IPS-NIHi7 (cell line): Measurements from ENCODE around the gene PDGFRA.
A peak's percentile ranks its signal among the peaks of the same experiment; 100 is the strongest.
"Not testable (repeated sequence)": the region's sequence is repeated elsewhere in the genome, so short reads cannot be mapped to it uniquely, and the experiment has no call there.

Experiments
- DNase-seq: peaks from one replicate; pipeline ENCODE4 v3.0.0; 2012; ENCODE audit warnings: mixed read lengths; ENCODE audit errors: extremely low spot score

Gene PDGFRA

GRCh38 chr4:54227256-54228055 is 1.6 kb upstream of the PDGFRA start:
- peak; percentile 44 for DNase-seq

GRCh38 chr4:54228056-54228527 is 1.0 kb upstream of the PDGFRA start:
- peak; percentile 80 for DNase-seq

GRCh38 chr4:54228546-54228945 is 547 bp upstream of the PDGFRA start:
- DNase-seq, result no peak

GRCh38 chr4:54229631-54230483 is 764 bp downstream of the PDGFRA start:
- peak; percentile 16 for DNase-seq

GRCh38 chr4:54230484-54231418 is 1.7 kb downstream of the PDGFRA start:
- DNase-seq, result no peak

- no peak for DNase-seq
Observed at GRCh38 chr4:54231419-54231767, 2.3 kb downstream of the PDGFRA start.

GRCh38 chr4:54231768-54232688 is 2.9 kb downstream of the PDGFRA start:
- peak; percentile 28 for DNase-seq

GRCh38 chr4:54233277-54233696 is 4.2 kb downstream of the PDGFRA start:
- peak; percentile 80 for DNase-seq

GRCh38 chr4:54233697-54234496 is 4.8 kb downstream of the PDGFRA start:
- DNase-seq, result peak; percentile 72

- no peak for DNase-seq
Observed at GRCh38 chr4:54234497-54235205, 5.6 kb downstream of the PDGFRA start.

GRCh38 chr4:54236316-54236715 is 7.2 kb downstream of the PDGFRA start:
- DNase-seq, result not testable (repeated sequence)

GRCh38 chr4:54237770-54238169 is 8.7 kb downstream of the PDGFRA start:
- DNase-seq, result no peak

GRCh38 chr4:54238389-54238788 is 9.3 kb downstream of the PDGFRA start:
- DNase-seq, result no peak

GRCh38 chr4:54241268-54241823 is 12.3 kb downstream of the PDGFRA start:
- not testable (repeated sequence) for DNase-seq

- not testable (repeated sequence) for DNase-seq
Observed at GRCh38 chr4:54243541-54243940, 14.4 kb downstream of the PDGFRA start.

- DNase-seq, result not testable (repeated sequence)
Observed at GRCh38 chr4:54252312-54252711, 23.2 kb downstream of the PDGFRA start.

GRCh38 chr4:54254116-54254914 is 25.2 kb downstream of the PDGFRA start:
- DNase-seq, result no peak

- no peak for DNase-seq
Observed at GRCh38 chr4:54254915-54255246, 25.8 kb downstream of the PDGFRA start.
